ENCODE results near the gene DIDO1. TPM values are rescaled to one million over a fixed set of nuclear protein-coding genes. Genes with fewer than 3 reads are reported as not detected.
A peak's percentile ranks its signal among the peaks of the same experiment; 100 is the strongest.

The DIDO1 gene
- total and polyA plus RNA-seq, 2 of the 13 experiments (the other 11 are each of a cell fraction or from before 2014, with no cell fraction given), result 75.0 to 75.1 TPM

GRCh38 chr20:62916703-62917476 is 9.4 kb downstream of the DIDO1 start (continued):
- TF ChIP-seq TEF (CRISPR knock-in tag; IDR thresholded peaks at IDR 0.05), result no peak
- TF ChIP-seq TOPORS (CRISPR knock-in tag; IDR thresholded peaks at IDR 0.05), result peak; percentile 97
- TF ChIP-seq HOXA5 (CRISPR knock-in tag; IDR thresholded peaks at IDR 0.05), result peak; percentile 92
- TF ChIP-seq ZBTB39 (CRISPR knock-in tag; IDR thresholded peaks at IDR 0.05), result peak; percentile 99
- peak; percentile 20; the same call in 1 of the 2 replicates for TF ChIP-seq ZNF607 (CRISPR knock-in tag; IDR thresholded peaks at IDR 0.05; ENCODE audit: borderline replicate concordance)
- peak; percentile 99 for TF ChIP-seq ZNF460 (CRISPR knock-in tag; IDR thresholded peaks at IDR 0.05; ENCODE audit: borderline replicate concordance)
- TF ChIP-seq TOE1 (CRISPR knock-in tag; IDR thresholded peaks at IDR 0.05), result no peak
- TF ChIP-seq KDM1A (CRISPR knock-in tag; IDR thresholded peaks at IDR 0.05), result peak; percentile 96
- TF ChIP-seq SOX6 (IDR thresholded peaks at IDR 0.05), result no peak
- peak; percentile 96 for TF ChIP-seq SOX6 (CRISPR knock-in tag; IDR thresholded peaks at IDR 0.05)
- TF ChIP-seq ZNF296 (CRISPR knock-in tag; conservative IDR thresholded peaks at IDR 0.05), result no peak
- peak; percentile 86; the same call in 1 of the 2 replicates for TF ChIP-seq ZNF646 (CRISPR knock-in tag; IDR thresholded peaks at IDR 0.05)
- TF ChIP-seq ZNF383 (CRISPR knock-in tag; IDR thresholded peaks at IDR 0.05; ENCODE audit: borderline replicate concordance), result no peak; the same call in 1 of the 2 replicates
- TF ChIP-seq ZNF572 (CRISPR knock-in tag; IDR thresholded peaks at IDR 0.05), result no peak
- no peak for TF ChIP-seq ZNF512 (CRISPR knock-in tag; IDR thresholded peaks at IDR 0.05)
- TF ChIP-seq RCOR2 (CRISPR knock-in tag; IDR thresholded peaks at IDR 0.05), result peak; percentile 99
- TF ChIP-seq LCORL (IDR thresholded peaks at IDR 0.05), result no peak
- peak; percentile 98 for TF ChIP-seq LCORL (CRISPR knock-in tag; IDR thresholded peaks at IDR 0.05)
- TF ChIP-seq ZNF260 (CRISPR knock-in tag; IDR thresholded peaks at IDR 0.05; ENCODE audit: borderline replicate concordance, low read depth), result no peak

Data from HepG2 (cell line).